Calu3 (cell line): ENCODE data around the gene ERMP1. TPM values are rescaled to one million over a fixed set of nuclear protein-coding genes. Genes with fewer than 3 reads are reported as not detected.

Experiments
- BruUV-seq: library from RNA; stranded (reverse); fragments of 400-500 nt; replicated peaks from 2 replicates; lab custom pipeline; 2021; lab: Mats Ljungman, UMichigan
- CTCF ChIA-PET: fragments of 300-600 bp; sonication (Branson Sonifier 250); formaldehyde crosslinking; loops from one replicate; lab custom pipeline; 2022; ENCODE audit warnings: antibody characterized with exemption; lab: Charles Lee
- DNase-seq: peaks from one replicate; pipeline ENCODE4 v3.0.0; 2022
- H3K27ac Mint-ChIP-seq: one replicate; pipeline ENCODE4 v1.8.0; 2022; ENCODE audit warnings: mixed read lengths; ENCODE audit not compliant: unreplicated experiment
- H3K27me3 Mint-ChIP-seq: one replicate; pipeline ENCODE4 v1.8.0; 2022; ENCODE audit warnings: mixed read lengths; ENCODE audit not compliant: unreplicated experiment
- H3K36me3 Mint-ChIP-seq: one replicate; pipeline ENCODE4 v1.8.0; 2022; ENCODE audit warnings: mild to moderate bottlenecking, moderate library complexity, mixed read lengths; ENCODE audit not compliant: insufficient read depth, unreplicated experiment
- H3K4me1 Mint-ChIP-seq: one replicate; pipeline ENCODE4 v1.8.0; 2022; ENCODE audit warnings: mild to moderate bottlenecking, low read depth, mixed read lengths; ENCODE audit not compliant: unreplicated experiment
- H3K4me3 Mint-ChIP-seq: one replicate; pipeline ENCODE4 v1.8.0; 2022; ENCODE audit warnings: mild to moderate bottlenecking, low read depth, moderate library complexity, mixed read lengths; ENCODE audit not compliant: unreplicated experiment
- H3K9me3 Mint-ChIP-seq: one replicate; pipeline ENCODE4 v1.8.0; 2022; ENCODE audit warnings: low read depth, mixed read lengths; ENCODE audit not compliant: unreplicated experiment
- CTCF ChIP-seq: fragments of 200-600 bp; IDR thresholded peaks from one replicate; pipeline ENCODE4 v1.8.0; 2022; ENCODE audit warnings: antibody characterized with exemption; ENCODE audit not compliant: unreplicated experiment
- intact Hi-C: fragments of 100-400 bp; cut with micrococcal nuclease; formaldehyde crosslinking; loops from one replicate; pipeline ENCODE4 v1.10.0; 2022; ENCODE audit not compliant: unreplicated experiment
- total RNA-seq: library from RNA; stranded (reverse); gene quantifications from 2 replicates; pipeline ENCODE4 v1.2.3, GENCODE V29; 2022

ERMP1 gene
- total RNA-seq, 1 experiment from 2014 or later: 28.4 TPM

DNA sequence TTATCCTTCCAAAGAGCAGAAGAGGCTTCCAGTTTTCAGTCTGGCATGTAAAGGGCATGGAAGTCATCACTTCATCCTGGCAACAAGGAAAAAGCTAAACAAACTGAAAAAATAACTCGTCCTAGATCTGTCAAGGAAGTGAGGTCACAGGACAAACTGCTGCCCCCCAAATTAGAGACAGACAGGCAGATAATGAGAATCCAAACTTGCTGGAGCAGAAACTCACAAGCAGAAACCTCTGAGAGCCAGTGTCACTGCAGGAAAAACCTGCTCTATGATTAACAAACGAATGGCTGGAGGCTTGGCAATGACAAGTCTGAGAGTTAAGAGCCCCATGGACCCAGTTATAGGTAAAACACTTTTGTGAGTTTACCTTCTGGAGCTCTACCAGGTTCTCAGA lies 38.9 kb upstream of the ERMP1 start:
- H3K36me3 Mint-ChIP-seq: no peaks in the 10 kb centered on the region
- H3K4me1 Mint-ChIP-seq: no peaks in the 10 kb centered on the region
- no peaks in the 10 kb centered on the region for H3K27me3 Mint-ChIP-seq
- H3K4me3 Mint-ChIP-seq: no peak overlapping the region
- TF ChIP-seq CTCF: no peak
- no peak for DNase-seq
- H3K9me3 Mint-ChIP-seq: peaks cover 2% of the 10 kb centered on the region
- CTCF ChIA-PET: no interaction called here
- intact Hi-C loops: no loop called here
- no TSS peak for BruUV-seq
- no peak overlapping the region for H3K27ac Mint-ChIP-seq

DNA sequence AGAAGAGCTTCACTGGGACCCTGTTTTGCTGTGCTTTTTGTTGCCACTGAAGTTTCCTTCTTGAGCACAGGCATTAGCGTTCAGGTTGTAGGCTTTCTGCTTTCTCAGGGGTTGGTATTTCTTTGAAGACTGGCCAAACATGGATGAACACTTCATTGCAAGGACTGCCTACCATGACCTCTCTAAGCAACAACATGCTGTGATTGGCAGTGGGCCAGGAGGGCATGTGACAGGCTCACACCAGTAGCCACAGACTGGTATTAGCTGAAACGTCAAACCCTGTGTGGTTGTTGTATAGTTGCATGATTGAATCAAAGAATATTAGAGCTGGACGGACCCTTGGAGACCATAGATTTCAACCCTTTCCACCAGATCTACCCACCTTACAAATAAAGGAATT lies 37.8 kb upstream of the ERMP1 start:
- peaks cover 2% of the 10 kb centered on the region for H3K9me3 Mint-ChIP-seq
- no peaks in the 10 kb centered on the region for H3K27me3 Mint-ChIP-seq
- no peak overlapping the region for H3K27ac Mint-ChIP-seq
- no peak for DNase-seq
- BruUV-seq: no TSS peak
- no peak for TF ChIP-seq CTCF
- intact Hi-C loops: no loop called here
- H3K4me3 Mint-ChIP-seq: no peak overlapping the region
- no peaks in the 10 kb centered on the region for H3K4me1 Mint-ChIP-seq
- H3K36me3 Mint-ChIP-seq: no peaks in the 10 kb centered on the region
- CTCF ChIA-PET: no interaction called here

GRCh38 chr9:5870020-5870339 lies 37.1 kb upstream of the ERMP1 start:
- intact Hi-C loops: no loop called here
- no peak for DNase-seq
- CTCF ChIA-PET: no interaction called here

DNA sequence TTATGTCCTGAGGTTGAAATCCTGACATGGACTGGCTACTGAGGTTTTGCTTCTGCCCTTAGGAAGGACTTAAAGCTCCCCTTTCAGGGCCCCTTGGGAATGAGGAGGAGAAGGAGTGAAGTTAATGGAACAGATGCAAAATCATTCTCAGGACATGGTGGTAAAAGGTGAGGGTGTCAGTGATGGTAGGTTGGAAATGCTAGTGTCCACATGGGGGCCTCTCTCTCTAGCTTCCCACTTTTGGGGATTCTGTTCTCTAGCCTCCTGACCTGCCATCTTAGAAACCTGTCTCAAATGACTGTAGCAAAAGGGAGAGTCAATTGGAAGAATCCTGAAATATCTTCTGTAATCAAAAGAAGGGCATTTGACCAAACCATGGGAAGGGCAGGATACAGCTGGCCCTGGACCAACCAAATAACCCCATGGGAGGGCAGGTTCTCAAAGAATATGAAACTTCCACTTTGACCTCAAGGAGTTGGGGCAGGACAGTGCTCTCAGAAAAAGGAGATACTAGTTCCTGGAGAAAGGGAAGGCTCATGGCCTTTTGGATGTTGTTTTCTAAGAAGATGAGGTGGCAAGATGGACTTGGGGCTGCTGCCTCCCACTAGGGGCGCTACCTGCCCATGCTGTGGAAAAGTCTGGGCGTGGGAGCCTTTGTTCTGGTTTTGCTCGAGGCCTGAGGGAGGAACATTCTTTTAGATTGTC lies 36.5 kb upstream of the ERMP1 start:
- no peaks in the 10 kb centered on the region for H3K9me3 Mint-ChIP-seq
- CTCF ChIA-PET: no interaction called here
- H3K4me3 Mint-ChIP-seq: no peak overlapping the region
- H3K36me3 Mint-ChIP-seq: no peaks in the 10 kb centered on the region
- no TSS peak for BruUV-seq
- no peak overlapping the region for H3K27ac Mint-ChIP-seq
- intact Hi-C loops: no loop called here
- no peaks in the 10 kb centered on the region for H3K27me3 Mint-ChIP-seq
- TF ChIP-seq CTCF: no peak
- no peak for DNase-seq
- H3K4me1 Mint-ChIP-seq: no peaks in the 10 kb centered on the region

More at GRCh38 chr9:5870020-5870339, 37.1 kb upstream of the ERMP1 start:
- no peak for TF ChIP-seq CTCF
- no peaks in the 10 kb centered on the region for H3K36me3 Mint-ChIP-seq
- H3K27me3 Mint-ChIP-seq: no peaks in the 10 kb centered on the region
- H3K9me3 Mint-ChIP-seq: peaks cover 2% of the 10 kb centered on the region
- H3K27ac Mint-ChIP-seq: no peak overlapping the region
- H3K4me1 Mint-ChIP-seq: no peaks in the 10 kb centered on the region
- no TSS peak for BruUV-seq
- no peak overlapping the region for H3K4me3 Mint-ChIP-seq
